NCI-H1092 treated with DMSO at 0.1 percent for 48 hours (cell line): Measurements from ENCODE around the gene EEF2K.

Experiments
- DNase-seq: peaks from one replicate; lab custom pipeline; 2025; lab: John Stamatoyannopoulos, UW

The EEF2K gene

DNA sequence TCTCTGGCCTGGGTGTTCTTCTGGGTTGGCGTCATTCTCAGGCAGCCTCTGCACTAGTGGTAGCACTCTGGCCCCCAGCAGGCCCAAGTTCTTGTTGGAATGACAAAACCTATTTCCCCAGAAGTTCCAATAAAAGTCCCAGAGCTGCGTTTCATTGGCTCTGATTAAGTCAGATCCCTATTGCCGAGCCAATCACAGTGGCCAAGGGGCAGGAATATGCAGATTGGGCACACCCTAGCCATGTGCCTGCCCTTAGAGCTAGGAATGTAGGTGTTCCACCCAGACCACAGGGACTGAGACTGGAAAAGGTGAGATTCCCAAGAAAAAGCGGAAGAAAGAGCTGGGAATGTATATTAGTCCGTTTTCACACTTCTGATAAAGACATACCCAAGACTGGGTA is 46.2 kb downstream of the EEF2K start:
- DNase-seq, result no peak

DNA sequence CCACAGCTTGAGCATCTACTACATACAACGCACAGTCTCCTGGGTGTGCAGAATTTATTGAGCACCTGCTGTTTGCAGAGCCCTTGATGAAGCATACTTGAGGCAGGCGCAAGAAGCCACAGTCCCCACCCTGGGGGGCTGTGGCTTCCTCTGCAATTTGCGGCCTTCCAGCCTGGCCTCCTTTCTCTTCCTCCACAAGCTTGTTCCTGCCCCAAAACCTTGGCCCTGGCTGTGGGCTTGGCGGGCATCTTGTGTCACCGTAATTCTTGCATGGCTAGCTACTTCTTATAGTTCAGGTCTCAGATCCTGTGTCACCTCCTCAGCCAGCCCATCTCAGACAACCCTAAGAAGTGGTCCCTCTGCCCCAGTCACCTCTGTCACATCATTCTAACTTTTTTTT is 47.2 kb downstream of the EEF2K start:
- no peak for DNase-seq

DNA sequence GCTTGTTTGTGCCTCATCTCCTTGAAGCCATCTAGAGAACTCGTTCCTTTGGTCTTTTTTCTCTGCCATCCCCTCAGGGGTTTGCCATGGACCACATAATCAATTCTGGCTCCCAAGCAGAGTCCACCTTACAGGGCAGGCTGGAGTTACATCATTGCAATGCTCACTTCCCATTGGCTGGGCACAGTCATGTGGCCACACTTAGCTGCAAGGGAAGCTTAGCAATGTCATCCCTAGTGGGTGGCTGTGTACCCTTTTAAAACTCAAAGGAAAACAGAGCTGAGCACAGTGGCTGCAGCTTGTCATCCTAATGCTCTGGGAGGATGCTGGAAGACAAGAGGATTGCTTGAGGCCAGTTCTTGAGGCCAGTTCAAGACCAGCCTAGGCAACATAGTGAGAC is 49.3 kb downstream of the EEF2K start:
- no peak for DNase-seq

DNA sequence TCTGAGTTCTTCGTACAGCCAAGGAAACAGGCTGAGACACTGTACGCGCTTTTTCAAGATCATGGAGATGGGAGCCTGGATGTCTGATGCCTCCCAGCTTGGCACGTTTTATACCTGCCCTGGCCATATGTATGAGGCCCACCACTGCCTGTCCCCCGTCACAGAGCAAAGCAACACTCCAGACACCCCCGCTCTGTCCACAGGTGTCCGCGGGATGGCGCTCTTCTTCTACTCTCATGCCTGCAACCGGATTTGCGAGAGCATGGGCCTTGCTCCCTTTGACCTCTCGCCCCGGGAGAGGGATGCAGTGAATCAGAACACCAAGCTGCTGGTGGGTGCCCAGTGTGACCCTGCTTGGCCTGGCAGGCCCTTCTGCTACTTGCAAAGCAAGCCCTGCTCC is 51.4 kb downstream of the EEF2K start:
- no peak for DNase-seq

DNA sequence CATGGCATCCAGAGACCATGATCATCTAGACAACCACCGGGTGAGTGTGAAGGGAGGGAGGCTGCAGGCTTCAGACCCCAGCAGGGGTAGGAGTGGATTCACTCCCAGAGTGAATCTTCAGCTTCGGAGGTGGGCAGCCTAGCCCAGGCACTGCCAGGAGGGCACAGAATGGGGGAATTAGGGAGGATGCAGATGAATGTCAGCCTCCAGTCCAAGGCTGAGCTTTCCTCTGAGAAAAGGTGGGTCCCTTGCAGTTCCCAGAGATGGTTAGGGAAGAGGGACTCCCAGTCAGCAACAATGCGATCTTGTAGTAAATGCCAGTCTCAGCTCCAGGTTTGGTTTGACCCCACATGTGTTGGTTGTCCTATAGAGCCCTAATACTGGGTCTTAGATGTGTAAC is 54.4 kb downstream of the EEF2K start:
- no peak for DNase-seq

DNA sequence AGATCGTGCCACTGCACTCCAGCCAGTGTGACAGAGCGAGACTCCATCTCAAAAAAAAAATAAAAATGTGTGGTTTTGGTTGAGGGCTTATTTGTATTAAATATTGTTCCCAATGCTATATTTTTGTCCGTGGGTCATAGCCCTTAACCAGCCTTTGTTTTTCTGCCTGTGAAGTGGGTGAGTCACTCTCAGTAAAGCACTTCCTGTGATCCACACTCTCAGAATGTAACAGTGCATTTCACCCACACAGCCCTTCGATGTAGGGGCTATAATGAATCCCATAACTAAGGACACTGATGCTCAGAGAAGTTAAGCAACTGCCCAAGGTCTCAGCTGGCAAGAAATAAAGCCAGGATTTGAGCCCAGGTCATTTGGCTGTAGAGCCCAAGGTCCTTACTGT is 56.4 kb downstream of the EEF2K start:
- no peak for DNase-seq

DNA sequence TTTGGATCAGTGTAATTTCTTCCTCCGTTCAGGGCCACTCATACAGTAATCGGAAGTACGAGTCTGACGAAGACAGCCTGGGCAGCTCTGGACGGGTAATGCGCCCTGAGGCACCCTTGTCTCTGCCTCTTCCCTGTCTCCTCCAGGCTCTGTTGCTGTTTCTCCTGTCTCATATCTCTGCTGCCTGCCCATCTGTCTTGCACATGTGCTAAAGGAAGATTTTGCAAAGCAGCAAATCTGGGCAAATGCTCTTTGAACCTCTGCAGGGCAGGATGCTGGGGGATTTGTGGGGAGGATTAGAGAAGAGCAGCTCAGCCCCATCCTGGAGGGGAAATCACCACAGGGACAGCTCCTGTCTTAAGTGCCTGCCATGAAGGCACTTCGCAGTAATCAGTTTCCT is 58.7 kb downstream of the EEF2K start:
- DNase-seq, result no peak

DNA sequence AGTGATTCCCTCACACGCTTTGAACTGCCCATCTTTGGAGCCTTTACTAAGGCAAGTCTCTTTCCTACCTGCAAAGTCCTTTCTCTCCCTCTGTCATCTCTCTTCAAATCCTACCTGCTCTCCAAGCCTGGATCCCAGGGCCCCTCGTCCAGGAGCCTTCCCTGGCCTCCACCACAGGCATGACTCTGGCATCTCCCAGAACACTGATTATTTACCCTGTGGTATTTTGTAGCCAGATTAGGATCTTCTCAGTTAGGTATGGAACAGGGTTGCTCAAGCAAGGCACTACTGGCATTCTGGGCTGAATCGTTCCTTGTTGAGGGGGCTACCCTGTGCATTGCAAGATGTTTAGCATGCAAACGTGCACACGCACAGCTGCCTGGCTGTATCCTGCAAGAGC is 59.3 kb downstream of the EEF2K start:
- DNase-seq, result no peak

DNA sequence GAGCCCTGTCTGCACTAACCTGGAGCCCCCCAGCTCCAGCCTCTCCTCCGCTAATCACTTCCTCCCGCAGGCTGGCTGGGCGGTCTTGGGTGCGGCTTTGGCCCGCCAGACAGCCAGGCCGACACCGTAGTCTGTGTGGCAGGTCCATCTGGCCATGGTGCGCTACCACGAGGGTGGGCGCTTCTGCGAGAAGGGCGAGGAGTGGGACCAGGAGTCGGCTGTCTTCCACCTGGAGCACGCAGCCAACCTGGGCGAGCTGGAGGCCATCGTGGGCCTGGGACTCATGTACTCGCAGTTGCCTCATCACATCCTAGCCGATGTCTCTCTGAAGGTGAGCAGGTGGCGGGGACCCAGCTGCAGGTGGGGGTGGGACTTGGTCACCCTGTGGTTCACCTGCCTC is 60.5 kb downstream of the EEF2K start:
- DNase-seq, result no peak

DNA sequence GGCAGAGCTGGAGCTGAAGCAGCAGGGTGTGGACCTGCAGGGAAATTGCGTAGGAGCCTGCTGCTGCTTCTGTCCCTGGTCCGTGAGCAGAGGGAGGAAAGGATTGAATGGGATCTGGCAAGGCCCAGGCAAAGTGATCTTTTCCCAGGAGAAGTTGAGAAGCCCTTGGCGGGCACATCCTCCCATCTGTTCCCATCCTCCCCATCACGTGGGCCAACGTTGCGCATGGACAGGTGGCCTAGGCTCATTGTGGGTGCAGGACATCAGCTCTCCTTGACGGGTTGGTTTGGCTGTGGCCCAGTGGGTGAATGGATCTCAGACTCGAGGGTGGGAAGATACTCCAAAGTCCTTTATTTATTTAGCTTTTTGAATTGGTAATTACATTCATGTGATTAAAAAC is 61.7 kb downstream of the EEF2K start:
- no peak for DNase-seq

DNA sequence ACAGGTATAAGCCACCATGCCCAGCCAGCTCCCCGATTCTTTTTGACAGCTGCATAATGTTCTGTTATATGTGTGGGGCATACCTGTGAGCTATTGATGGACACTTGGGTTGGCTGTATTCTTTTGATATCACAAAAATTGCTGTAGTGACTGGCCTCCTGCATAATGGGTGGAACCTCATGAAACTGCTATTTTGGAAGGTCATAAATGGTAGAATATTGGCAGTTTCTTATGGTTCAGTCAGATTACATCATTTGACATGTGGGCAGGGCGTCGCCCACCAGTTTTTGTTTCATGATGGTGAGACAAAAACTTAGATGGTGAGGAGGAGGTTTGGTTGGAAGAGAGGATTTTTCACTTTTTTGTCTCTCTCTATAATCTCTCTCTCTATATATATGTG is 64.4 kb downstream of the EEF2K start:
- DNase-seq, result no peak

DNA sequence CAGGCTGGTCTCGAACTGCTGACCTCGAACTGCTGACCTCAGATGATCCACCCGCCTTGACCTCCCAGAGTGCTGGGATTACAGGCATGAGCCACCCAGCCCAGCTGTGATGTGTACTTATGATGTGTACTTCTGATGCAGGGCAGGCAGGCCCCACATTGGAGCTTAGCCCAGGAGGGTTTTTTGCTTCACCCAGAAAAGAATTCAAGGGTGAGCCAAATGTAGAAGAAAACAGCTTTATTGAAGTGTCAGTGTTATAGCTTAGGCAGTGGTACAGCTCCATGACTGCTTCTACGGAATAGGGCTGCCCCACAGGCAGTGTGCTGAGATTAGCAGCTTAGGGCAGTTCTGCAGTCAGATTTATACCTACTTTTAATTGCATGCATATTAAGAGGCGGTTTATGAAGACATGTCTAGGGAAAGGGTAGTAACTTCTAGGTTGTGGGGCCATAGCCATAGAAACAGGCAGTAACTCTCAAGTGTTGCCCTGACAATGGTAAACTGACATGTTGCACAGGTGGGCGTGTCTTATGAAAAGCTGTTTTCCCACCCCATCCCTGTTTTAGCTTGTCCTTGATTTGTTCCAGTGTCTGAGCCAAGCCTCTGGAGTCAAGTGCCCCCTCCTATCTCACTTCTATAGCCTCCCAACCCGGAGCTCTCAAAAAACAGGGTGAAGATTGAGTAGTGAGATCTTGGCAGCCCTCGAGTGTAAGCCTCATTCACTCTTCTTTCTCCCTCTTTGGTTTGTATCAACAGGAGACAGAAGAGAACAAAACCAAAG is 67.0 kb downstream of the EEF2K start:
- DNase-seq, result no peak

DNA sequence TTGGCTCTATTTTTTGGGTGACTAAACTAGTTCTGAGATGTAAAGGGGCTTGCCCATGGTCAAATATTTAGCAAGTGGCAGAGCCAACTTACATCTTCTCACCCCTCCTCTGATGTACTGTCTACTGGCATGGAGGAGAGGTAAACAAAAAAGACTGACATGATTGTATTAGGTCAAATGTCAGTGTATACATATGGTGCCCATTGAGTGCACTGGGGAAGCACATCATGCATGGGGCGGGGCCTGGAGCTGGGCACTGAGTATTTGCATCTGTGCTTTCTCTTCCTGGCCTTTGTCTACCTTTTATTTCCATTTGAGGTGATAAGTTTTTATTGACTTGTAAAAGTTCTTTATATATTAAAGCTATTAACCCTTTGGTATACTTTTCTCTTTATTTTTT is 68.8 kb downstream of the EEF2K start:
- no peak for DNase-seq

DNA sequence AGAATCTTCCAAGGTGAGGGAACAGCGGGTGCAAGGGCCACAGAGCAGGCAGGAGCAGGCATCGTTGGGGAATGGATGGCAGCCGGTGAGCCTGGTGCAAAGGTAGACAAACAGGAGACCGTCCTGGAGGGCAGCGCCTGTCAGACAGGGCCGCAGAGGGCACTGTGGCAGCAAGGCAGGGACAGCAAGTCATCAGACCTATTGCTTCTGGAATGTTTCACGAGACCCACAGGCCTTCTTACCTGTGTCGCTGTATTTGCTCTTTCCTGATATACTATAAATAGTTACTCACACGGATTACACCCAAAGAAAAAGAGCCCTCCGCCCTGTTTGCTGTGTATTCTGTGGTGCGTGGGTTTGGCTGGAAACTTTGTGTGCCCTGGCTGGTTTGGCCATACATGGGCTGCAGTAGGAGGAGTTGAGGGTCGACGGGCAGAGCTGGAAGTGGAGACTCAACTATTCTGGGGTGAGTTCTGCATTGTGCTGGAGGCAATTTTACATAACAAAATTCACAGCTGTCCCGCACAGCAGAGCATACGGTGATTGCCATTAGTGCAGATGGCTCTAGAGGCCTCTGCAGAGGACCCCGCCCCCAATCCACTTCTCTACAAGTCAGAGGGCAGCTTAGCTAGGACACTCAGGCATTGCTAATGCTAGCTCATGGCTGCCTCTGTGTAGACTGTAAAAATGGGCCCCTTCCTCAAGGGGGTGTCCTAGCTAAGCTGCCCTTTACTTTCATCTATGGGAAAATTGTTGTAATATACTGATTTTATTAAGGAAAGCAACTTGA is 72.6 kb downstream of the EEF2K start:
- DNase-seq, result no peak

DNA sequence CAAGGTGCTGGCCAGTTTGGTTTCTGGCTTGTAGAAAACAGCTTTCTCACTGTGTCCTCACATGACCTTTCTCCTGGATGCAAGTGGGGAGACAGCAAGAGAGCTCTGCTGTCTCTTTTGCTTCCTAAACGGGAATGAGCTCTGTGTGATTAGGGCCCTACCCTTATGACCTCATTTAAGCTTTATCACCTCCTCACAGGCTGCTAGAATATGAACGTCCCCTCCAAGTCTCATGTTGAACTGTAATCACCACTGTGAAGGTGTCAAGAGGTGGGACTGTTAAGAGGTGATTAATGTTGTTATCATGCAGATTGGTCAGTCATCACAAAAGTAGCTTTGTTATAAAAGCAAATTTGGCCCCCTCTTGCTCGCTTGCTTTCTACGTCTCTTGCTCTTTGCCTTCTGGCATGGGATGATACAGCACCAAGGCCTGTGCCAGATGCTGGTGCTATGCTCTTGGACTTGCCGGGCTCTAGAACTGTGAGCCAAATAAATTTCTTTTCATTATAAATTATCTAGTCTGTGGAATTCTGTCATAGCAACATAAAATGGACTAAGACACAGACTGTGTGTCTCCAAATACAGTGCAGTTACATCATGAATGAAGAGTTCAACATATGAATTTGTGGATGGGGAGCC is 76.3 kb downstream of the EEF2K start:
- no peak for DNase-seq

DNA sequence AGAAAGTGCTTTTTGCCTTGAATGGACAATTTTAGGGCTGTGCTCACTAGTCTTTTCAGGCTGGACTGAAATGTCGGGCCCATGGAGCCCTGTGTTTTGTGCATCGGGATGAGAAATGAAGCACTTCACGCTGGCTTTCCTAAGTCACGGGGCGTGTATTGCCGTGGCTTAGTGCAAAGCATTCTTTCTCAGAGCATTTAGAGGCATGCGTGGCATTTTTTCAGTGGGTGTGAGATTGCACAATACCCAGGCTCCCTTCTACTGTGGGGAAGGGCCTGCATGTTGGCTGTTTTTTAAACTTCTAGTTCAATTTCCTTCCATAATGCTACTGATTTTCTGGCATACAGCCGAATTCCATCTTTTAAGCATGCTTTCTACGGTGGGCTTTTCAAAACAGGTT is 78.6 kb downstream of the EEF2K start:
- no peak for DNase-seq

DNA sequence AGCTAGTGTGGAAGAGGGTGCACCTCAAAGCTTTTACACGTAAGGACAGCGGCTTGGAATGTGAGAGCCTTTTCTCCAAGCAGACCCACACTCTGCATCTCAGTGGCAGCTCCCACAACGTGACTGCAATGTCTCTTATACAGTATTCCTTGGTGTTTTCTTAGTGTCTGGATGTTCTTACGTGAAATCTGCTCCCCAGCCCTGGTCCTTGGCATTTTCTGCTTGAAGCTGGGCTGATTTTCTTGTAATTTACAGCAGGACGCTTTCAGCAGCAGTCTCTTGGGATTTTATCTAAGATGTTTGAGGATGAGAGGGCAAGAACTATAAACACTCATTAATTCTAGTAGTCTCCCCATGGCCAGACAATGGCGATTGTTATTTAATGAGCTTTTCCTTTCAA is 79.0 kb downstream of the EEF2K start:
- DNase-seq, result no peak

DNA sequence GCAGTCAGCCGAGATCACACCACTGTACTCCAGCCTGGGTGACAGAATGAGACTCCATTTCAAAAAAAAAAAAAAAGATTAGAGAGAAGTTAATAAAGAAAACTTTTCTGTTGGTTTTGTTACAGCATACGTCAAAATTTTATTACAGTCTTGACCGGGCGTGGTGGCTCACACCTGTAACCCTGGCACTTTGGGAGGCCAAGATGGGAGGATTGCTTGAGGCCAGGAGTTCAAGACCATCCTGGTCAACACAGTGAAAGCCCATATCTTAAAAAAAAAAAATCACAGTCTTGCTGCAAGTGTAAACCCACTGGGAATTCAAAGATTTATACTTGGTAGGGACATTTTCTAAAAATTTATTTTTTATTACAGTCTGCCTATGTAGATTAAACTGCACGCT is 84.9 kb downstream of the EEF2K start:
- DNase-seq, result no peak

DNA sequence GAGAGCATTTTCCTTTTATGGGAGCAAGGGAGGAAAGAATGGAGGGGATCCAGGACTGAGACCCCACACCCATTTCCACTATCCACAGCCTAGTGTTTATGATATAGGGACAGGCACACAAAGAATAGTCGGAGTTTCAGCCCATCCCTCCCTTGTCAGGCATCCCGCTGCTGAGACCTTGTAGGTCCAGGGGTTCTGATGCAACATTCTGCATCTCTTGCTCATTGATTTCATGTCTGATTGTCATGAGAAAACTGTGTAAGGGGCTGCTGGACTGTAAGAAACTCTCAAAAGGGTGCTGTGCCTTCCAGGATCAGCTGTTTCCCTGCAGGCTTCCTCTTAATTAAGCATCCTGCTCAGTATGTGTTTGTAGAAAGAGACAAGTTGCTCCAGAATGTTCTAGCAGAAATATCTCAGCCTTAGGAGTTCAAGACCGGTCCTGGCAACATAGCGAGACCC is 85.8 kb downstream of the EEF2K start:
- no peak for DNase-seq

DNA sequence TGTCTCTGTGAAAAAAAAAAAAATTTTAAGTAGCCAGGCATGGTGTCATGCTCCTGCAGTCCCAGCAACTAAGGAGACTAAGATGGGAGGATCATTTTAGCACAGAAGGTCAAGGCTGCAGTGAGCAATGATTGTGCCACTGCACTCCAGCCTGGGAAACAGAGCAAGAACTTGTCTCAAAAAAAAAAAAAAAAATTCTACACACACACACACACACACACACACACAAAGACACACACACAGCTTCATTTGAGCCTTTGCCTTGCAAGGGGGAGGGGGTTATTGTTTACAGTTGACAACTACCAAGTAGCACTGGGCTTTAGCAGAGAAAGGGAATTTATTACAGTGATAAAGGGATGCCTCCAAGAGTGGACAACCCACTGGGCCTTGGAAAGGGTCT is 86.2 kb downstream of the EEF2K start:
- DNase-seq, result no peak

DNA sequence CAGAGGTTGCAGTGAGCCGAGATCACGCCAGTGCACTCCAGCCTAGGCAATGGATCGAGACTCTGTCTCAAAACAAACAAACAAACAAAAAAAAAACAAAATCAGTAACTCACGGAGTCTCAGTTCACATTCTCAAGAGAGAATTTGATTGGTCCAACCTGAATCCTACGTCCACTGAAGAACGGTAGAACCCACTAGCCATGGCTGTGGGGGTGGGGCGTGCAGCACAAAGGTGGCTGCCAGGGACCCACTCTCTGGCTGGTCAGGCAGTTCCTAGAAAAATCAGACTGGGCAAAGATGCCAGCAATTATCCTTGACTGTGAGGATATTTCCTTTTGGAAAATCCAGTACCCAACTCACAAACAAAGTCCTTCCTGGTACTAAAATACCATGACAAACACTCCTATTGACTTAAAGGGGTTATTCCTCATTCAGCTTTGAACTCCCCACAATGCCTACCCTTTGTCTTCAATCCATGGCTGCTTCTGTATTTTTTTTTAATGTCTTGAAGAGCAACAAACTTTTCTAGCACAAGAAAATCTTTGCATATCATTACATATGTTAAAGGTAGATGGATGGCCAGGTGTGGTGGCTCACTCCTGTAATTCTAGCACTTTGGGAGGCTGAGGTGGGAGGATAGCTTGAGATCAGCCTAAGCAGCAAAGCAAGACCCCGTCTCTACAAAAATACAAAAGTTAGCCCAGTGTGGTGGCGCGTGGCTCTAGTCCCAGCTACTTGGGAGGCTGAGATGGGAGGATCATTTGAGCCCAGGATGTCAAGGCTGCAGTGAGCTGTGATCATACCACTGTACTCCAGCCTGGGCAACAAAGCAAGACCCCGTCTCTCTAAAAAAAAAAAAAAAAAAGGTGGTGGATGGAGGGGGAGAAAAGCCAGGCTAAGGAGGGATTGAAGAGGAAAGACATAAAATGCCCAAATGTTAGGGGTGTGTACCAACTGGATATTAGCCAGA is 87.3 kb downstream of the EEF2K start:
- no peak for DNase-seq
